MV-4-11 (cell line): ENCODE measurements around the gene AUH.

Experiments used
- DNase-seq: peaks from one replicate; lab custom pipeline; 2025; lab: John Stamatoyannopoulos, UW

The AUH gene

GRCh38 chr9:91188719-91189590 is 172.8 kb downstream of the AUH start:
- no peak for DNase-seq

DNA sequence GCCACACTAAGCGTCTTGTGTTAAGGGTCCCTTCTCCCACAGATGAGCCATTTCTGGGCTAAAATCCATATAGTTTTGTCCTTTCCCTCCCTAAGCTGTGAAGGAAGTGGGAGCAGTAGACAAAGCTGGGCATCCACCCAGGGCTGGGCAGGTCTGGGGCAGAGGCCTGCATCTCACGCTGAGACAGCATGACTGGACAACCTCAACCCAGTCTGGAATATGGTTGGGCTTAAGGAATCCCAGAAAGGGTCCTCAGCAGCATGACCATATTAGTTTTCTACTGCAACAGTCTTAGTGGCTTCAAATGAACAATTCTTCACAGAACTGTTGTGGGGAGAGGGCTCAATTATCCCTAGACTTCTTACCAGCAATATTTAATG is 173.8 kb downstream of the AUH start:
- no peak for DNase-seq

- DNase-seq, result no peak
These were observed 174.3 kb downstream of the AUH start for GRCh38 chr9:91187311-91187964.

DNA sequence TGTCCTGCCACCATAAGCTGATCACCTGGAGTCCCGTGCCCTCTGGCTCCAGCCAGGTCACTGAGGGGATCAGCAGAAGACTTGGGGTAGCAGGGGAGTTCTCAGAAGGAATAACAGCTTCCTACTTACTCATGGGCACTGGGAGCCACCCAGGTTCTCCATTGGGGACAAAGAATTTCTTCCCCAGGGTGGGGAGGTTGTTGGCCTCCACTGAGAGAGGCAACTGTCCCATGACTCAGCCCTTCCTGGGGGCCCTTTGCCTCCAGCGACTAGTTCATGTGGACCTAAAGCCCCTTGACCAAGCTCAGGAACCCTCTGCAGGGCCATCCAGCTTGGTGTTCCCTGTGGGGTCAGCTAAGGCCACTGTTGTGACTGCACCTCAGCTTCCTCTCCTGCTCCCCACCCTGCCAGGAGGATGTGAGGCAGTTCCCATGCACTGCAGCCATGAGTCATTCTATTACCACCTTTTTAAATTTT is 175.0 kb downstream of the AUH start:
- DNase-seq, result peak; percentile 23

- no peak for DNase-seq
These were observed 176.4 kb downstream of the AUH start for GRCh38 chr9:91185193-91185886.

DNA sequence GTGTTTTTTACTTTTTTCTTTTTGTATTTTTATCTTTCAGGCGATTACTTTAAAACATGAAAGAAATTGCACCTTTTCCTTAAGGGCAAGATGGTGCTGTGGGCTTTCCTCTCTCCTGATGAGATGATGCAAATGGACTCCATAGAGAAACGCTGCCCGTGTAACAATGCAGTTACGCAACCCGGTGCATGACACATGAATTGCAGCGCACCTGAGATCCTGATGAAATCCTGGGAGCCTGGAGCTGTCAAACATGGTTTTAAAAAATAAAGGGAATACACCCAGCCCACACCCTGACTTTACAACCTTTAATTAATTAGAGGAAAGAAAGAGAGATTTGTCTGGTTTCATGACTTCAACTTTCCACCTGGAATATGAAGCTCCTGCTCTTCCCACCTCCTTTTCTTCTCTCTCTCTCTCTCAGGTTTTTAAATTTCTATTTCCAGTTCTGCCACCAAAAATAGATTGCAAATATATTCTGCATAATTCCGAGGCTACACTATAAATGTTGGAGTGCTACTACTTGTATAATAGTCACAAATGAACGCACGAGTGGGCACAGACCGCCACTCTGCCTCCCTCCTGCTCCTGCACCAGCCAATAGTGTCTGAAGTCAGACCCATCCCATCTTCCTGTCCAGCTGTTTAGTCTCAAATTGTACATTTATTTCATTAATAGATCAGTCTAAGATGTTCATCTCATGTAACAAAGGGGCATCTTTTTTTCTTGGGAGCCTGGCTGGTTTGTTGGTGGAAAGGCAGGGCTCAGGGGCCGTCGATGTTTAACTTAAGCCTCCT is 179.1 kb downstream of the AUH start:
- no peak for DNase-seq

- no peak for DNase-seq
These were observed 180.2 kb downstream of the AUH start for GRCh38 chr9:91181541-91181940.

DNA sequence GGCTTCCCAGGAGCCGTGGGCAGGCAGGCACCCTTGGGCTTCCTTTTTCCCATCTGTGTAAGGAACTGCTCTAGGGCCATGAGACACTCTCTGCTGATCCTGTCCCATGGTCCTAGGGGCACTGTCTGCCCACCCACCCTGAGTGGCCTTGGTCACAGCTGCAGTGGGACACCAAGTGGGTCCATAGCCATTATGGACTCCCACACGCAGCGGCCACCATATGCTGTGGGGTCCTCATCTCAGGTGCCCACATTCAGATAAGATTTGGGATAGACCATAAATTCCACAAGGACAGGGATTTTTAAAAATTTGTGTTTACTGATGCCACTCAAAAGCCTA is 180.8 kb downstream of the AUH start:
- DNase-seq, result no peak

GRCh38 chr9:91180240-91180929 is 181.3 kb downstream of the AUH start:
- DNase-seq, result no peak

GRCh38 chr9:91179237-91180138 is 182.2 kb downstream of the AUH start:
- no peak for DNase-seq

DNA sequence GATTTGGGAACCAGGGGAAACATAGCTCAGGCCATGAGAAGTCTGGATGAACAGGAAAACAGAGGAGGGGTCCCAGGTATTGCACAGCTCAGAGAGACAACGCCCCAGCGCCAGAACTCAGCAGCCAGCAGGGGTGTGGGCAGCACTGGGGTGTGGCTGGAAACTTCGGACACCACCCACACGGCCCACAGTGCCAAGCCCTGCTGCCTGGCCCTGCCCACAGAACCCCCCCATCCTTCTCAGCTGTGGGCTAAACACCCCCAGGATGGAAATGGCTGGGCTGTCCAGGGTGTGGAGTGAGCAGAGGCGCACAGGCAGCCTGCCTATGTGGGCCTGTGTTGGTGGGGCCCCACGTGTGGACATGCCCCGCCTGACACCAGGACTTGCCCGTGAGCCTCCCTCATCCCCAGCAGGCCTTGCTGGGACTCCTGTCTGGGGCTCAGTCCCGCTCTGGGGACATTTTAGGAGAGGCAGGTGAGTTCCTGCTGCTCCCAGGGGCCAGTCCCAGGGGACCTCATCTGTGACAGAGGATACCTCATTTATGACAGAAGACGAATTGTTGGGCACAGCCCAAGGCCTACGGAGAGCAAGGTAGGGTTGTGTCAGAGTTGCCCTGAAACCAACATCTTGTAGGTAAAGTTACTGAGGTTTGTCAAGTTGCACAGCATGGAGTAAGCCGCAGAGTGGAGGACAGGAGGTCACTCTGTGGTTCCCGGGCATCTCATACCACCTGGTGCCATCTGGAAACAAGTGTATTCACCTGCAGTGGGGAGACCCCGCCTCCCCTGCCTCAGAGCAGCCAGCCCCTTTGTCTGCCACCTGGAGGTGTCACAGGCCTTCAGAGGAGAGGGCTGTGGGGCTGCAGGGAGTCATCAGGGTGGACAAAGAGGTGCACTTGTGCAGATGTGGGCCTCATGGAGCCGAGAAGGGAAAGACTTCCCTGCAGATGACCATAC is 183.2 kb downstream of the AUH start:
- no peak for DNase-seq

DNA sequence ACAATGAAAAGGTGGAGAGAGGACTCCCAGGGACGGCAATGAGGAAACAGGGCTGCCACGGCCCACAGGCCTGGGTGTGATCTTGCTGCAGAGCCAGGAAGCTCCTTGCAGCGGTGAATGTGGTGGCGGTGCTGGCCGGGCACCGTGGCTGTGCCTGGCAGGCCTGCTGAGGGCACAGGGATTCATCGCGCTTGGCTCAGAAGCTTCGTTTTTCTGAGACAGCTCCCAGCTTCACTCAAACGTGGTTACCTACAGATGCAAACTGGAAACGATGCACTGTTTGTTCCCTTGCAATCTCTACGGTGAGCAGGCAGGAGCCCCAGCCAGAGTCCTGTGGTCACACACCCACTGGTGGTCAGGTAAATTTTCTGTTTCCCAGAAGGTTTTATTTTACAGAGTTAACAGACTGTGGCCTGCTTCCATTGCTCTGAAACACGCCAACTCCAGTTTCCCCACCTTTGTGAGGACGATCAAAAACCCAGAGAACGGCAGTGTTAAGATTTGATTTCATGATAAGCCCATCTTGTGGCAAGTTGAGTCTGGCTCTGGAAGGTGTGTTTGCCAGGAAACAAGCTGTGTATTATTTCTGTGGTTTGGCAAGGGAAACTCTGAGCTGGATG is 183.9 kb downstream of the AUH start:
- DNase-seq, result peak; percentile 12

- no peak for DNase-seq
These were observed 184.6 kb downstream of the AUH start for GRCh38 chr9:91177081-91177480.

- no peak for DNase-seq
These were observed 185.3 kb downstream of the AUH start for GRCh38 chr9:91176426-91176825.

DNA sequence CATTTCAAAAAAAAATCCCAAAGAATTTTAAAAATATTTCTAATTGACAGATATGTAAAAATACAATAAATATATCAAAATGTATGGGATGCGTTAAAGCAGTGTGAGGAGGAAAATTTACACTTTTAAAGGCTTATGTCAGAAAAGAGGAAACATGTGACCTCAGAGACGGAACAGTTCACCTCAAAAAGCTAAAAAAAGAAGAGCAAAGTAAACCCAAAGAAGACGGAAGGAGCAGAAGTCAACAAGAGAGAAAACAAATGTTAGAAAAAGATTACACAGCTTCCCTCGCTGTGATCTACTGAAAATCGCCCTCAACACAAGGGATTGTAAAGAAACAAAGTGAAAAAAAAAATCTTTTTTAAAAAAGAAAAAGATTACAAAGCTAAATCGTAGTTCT is 186.9 kb downstream of the AUH start:
- DNase-seq, result peak; percentile 87

DNA sequence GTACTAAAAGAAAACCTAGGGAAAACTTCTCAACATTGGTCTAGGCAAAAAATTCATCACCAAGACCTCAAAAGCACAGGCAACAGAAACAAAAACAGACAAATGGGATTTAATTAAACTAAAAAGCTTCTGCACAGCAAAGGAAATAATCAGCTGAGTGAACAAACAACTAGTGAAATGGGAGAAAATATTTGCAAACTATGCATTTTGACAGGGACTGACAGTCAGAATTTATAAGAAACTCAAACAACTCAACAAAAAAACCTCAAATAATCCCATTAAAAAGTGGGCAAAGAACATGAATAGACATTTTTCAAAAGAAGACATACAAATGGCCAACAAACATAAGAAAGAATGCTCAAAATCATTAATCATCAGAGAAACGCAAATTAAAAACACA is 189.4 kb downstream of the AUH start:
- DNase-seq, result no peak

- DNase-seq, result no peak
These were observed 190.8 kb downstream of the AUH start for GRCh38 chr9:91170951-91171350.

DNA sequence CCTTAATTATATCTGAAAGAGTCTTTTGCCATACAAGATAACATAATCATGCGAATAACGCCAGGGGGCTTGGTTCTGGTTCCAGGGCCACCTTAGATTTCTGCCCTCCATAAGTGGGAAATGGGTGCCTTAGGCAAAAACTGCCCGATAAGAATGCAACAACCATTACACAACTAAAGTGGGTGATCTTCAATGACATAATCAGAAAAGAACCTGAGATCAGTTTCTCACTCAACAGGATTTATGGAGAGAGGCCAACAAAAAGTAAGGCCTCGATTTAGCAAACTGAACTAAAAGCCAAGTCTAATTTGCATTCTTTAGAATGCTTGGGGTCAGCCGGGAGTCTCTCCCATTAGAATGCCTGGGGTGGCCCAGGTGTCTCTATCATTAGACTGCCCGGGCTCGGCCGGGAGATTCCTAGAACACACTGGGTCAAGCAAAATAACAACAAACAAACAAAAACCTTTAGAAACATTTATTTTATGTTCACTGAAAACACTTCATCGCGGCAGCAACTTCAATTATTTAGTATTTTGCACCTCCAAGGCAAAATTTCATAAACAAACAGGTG is 194.8 kb downstream of the AUH start:
- no peak for DNase-seq
